Measurements from ENCODE around the gene ABAT. TPM values are rescaled to one million over a fixed set of nuclear protein-coding genes. Genes with fewer than 3 reads are reported as not detected.

ABAT gene
- total RNA-seq, 4 donors from 2014 or later = 9.0 to 16.9 (median 13.4) TPM

DNA sequence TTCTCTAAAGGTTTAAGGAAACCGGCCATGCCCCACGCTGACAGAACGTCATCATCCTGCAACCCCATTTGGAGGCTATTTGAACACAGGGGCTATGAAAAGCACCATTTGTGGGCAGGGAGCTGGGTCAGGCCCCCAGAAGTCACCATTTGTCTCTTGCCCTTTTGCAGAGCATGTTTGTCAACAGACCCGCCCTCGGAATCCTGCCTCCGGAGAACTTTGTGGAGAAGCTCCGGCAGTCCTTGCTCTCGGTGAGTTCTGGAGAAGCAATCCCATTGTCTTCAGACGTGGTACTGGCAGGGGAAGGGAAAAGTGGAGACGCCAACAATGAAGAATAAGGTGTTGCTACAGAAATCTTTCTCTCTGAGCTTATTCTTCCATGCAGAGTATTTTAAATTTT lies 89.5 kb downstream of the ABAT start:
- Histone ChIP-seq H3K27ac (replicated peaks in 1 of 4) (no peak overlapping the region), H3K27me3 (no peaks in the 10 kb centered on the region), H3K4me3 (no peak overlapping the region), H3K9me3 (no peaks in the 10 kb centered on the region), H3K36me3 (peaks cover 4 to 65% (median 19%) of the 10 kb centered on the region in 4 donors), H3K4me1 (no peaks in the 10 kb centered on the region)
- intact Hi-C loops (cut with DNase I) = no loop called here
- DNase-seq (ENCODE audit: extremely low spot score) = no peak
- no peak for TF ChIP-seq POLR2AphosphoS5 (IDR thresholded peaks at IDR 0.05)
- no peak for TF ChIP-seq POLR2A (IDR thresholded peaks at IDR 0.05; ENCODE audit: low read depth)
- no peak for TF ChIP-seq CTCF (IDR thresholded peaks at IDR 0.05)
- no peak for TF ChIP-seq EP300 (IDR thresholded peaks at IDR 0.05)
- 61% methylated on average over 10 of the region's 10 CpGs for WGBS

DNA sequence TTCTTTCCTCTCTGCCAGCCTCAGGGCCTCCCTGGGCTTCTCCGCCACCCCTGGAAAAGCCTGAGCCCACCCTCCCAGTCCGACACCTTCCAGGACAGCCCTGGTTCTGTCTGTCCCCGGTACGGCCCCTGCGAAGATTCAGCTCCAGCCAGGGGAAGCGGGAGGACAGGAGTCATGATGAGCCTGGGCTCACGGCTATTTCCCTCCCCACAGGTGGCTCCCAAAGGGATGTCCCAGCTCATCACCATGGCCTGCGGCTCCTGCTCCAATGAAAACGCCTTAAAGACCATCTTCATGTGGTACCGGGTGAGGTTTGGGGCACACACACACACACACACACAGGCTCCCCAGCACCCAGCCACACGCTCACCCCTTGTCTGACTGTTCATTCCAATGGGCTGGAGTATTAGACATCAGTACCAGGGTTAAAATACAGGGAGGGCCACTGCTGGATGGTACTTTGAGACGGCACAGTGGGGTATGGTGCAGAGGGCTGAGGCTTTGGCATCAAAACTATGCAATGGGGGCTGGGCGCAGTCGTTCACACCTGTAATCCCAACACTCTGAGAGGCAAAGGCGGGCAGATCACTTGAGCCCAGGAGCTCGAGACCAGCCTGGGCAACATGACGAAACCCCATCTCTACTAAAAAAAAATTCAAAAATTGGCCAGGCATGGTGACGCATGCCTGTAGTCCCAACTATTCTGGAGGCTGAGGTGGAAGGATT lies 90.3 kb downstream of the ABAT start:
- no peaks in the 10 kb centered on the region for H3K9me3 ChIP-seq
- no peaks in the 10 kb centered on the region for H3K27me3 ChIP-seq
- TF ChIP-seq POLR2A (IDR thresholded peaks at IDR 0.05; ENCODE audit: low read depth) = no peak
- TF ChIP-seq POLR2AphosphoS5 (IDR thresholded peaks at IDR 0.05) = no peak
- no peak for TF ChIP-seq CTCF (IDR thresholded peaks at IDR 0.05)
- TF ChIP-seq EP300 (IDR thresholded peaks at IDR 0.05) = no peak
- WGBS = 95% methylated on average over 9 of the region's 18 CpGs
- no peaks in the 10 kb centered on the region for H3K4me1 ChIP-seq
- DNase-seq (ENCODE audit: extremely low spot score) = no peak
- intact Hi-C loops (cut with DNase I) = no loop called here
- H3K4me3 ChIP-seq = no peak overlapping the region
- no peak overlapping the region for H3K27ac ChIP-seq (replicated peaks in 1 of 4)
- H3K36me3 ChIP-seq = peaks cover 8 to 67% (median 20%) of the 10 kb centered on the region in 4 donors

GRCh38 chr16:8767176-8767575 lies 92.8 kb downstream of the ABAT start:
- H3K36me3 ChIP-seq = peaks cover 8 to 66% (median 20%) of the 10 kb centered on the region in 4 donors
- TF ChIP-seq POLR2A (IDR thresholded peaks at IDR 0.05; ENCODE audit: low read depth) = no peak
- TF ChIP-seq CTCF (IDR thresholded peaks at IDR 0.05) = no peak
- TF ChIP-seq POLR2AphosphoS5 (IDR thresholded peaks at IDR 0.05) = no peak
- TF ChIP-seq EP300 (IDR thresholded peaks at IDR 0.05) = no peak
- intact Hi-C loops (cut with DNase I) = no loop called here
- whole genome bisulfite sequencing = 94% methylated on average over 8 of the region's 8 CpGs
- no peaks in the 10 kb centered on the region for H3K4me1 ChIP-seq
- no peaks in the 10 kb centered on the region for H3K9me3 ChIP-seq
- no peak overlapping the region for H3K4me3 ChIP-seq
- DNase-seq (ENCODE audit: extremely low spot score) = no peak
- H3K27ac ChIP-seq (replicated peaks in 1 of 4) = no peak overlapping the region
- H3K27me3 ChIP-seq = no peaks in the 10 kb centered on the region

GRCh38 chr16:8768283-8768682 lies 93.9 kb downstream of the ABAT start:
- no peak for TF ChIP-seq POLR2AphosphoS5 (IDR thresholded peaks at IDR 0.05)
- TF ChIP-seq CTCF (IDR thresholded peaks at IDR 0.05) = no peak
- no peak for TF ChIP-seq POLR2A (IDR thresholded peaks at IDR 0.05; ENCODE audit: low read depth)
- no peak for TF ChIP-seq EP300 (IDR thresholded peaks at IDR 0.05)
- 92% methylated on average over 12 of the region's 12 CpGs for WGBS

More at GRCh38 chr16:8768283-8768682, 93.9 kb downstream of the ABAT start:
- no peak for DNase-seq (ENCODE audit: extremely low spot score)
- Histone ChIP-seq H3K27ac (replicated peaks in 1 of 4) (no peak overlapping the region), H3K27me3 (no peaks in the 10 kb centered on the region), H3K9me3 (no peaks in the 10 kb centered on the region), H3K36me3 (peaks cover 12 to 77% (median 25%) of the 10 kb centered on the region in 4 donors), H3K4me1 (no peaks in the 10 kb centered on the region), H3K4me3 (no peak overlapping the region)
- intact Hi-C loops (cut with DNase I) = no loop called here

Measured in esophagus muscularis mucosa (tissue), 4 donors.